ENCODE measurements around the gene VWF. TPM values are rescaled to one million over a fixed set of nuclear protein-coding genes. Genes with fewer than 3 reads are reported as not detected.

VWF gene
- total RNA-seq, 1 donor from 2014 or later: 468 TPM

GRCh38 chr12:5921027-5921909, 203.2 kb downstream of the VWF start:
- H3K4me1 ChIP-seq: no peaks in the 10 kb centered on the region
- no peak overlapping the region for H3K27ac ChIP-seq
- no peak for TF ChIP-seq CTCF (IDR thresholded peaks at IDR 0.05)
- DNase-seq (no peak), ATAC-seq (no peak)
- H3K27me3 ChIP-seq (ENCODE audit: low read depth): no peaks in the 10 kb centered on the region
- no peaks in the 10 kb centered on the region for H3K36me3 ChIP-seq
- no peaks in the 10 kb centered on the region for H3K9me3 ChIP-seq
- intact Hi-C loops (cut with DNase I): no loop called here
- H3K4me3 ChIP-seq: no peak overlapping the region

GRCh38 chr12:5916785-5917290, 207.6 kb downstream of the VWF start:
- no peak for ATAC-seq
- Histone ChIP-seq H3K4me1 (no peaks in the 10 kb centered on the region), H3K4me3 (no peak overlapping the region), H3K27ac (no peak overlapping the region), H3K36me3 (peaks cover 9% of the 10 kb centered on the region), H3K9me3 (no peaks in the 10 kb centered on the region), H3K27me3 (ENCODE audit: low read depth) (no peaks in the 10 kb centered on the region)
- no peak for TF ChIP-seq CTCF (IDR thresholded peaks at IDR 0.05)
- intact Hi-C loops (cut with DNase I): no loop called here
- DNase-seq: no peak

DNA sequence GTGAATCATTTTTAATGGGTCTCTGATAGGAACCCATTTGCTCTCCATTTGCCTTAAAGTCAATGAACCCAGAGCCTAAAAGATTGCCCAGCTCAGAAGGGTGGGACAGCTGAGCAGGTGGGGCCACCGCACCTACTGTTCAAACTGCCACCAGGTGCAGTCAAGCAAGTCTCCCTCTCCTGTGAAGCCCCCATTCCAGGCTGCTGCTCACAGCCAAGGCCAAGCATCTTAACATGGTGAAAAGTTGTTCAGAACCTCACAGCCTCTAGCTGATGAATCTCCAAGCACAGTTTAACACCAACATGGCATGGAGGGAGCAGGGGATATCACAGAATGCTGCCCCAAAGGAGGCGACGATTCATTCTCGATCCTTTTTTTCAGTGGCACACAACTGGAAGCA, 209.0 kb downstream of the VWF start:
- no peak for TF ChIP-seq CTCF (IDR thresholded peaks at IDR 0.05)
- intact Hi-C loops (cut with DNase I): no loop called here
- H3K9me3 ChIP-seq: no peaks in the 10 kb centered on the region
- H3K4me3 ChIP-seq: no peak overlapping the region
- DNase-seq: no peak
- ATAC-seq: no peak
- H3K36me3 ChIP-seq: peaks cover 9% of the 10 kb centered on the region
- no peak overlapping the region for H3K27ac ChIP-seq
- H3K27me3 ChIP-seq (ENCODE audit: low read depth): no peaks in the 10 kb centered on the region
- no peaks in the 10 kb centered on the region for H3K4me1 ChIP-seq

DNA sequence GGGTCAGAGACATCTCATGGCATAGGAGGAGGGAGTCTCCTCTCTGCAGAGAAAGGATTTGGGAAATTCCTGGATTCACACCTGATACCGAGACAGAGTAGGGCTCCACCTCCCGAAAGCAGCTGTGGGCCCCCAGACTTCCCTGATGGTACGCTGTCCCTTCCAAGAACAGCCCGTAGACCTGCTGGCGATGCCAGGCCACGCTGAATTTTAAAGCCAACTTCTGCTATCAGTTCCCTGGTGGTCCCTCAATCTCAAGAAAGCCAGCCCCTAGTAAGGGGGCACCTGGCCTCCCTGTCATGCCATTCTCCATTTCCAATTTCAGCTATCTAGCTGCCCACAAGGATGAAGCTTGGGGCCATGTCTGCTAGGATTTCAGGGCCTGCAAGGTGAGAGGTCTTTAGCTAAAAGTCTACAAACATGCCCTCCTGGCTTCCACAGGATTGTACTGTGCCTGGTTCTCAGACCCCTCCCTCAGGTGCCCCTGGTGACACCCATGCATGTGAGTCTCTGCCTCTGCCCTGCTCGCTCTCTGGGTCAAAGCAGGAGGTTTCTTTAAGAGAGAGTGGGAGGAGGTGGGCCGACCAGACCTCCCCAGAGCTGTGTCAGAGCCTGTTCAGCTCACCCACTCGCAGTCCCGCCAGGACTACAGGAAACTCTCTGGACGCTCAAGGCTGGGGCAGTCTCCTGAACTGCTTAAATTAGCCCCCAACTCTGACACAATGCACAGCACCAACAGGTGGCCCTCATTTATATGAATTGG, 209.9 kb downstream of the VWF start:
- TF ChIP-seq CTCF (IDR thresholded peaks at IDR 0.05): no peak
- Histone ChIP-seq H3K27me3 (ENCODE audit: low read depth) (no peaks in the 10 kb centered on the region), H3K4me3 (no peak overlapping the region), H3K27ac (no peak overlapping the region), H3K36me3 (peaks cover 9% of the 10 kb centered on the region), H3K9me3 (no peaks in the 10 kb centered on the region), H3K4me1 (no peaks in the 10 kb centered on the region)
- ATAC-seq: no peak
- DNase-seq: no peak
- intact Hi-C loops (cut with DNase I): no loop called here

- DNase-seq: no peak
- no peaks in the 10 kb centered on the region for H3K27me3 ChIP-seq (ENCODE audit: low read depth)
- ATAC-seq: no peak
- peaks cover 9% of the 10 kb centered on the region for H3K36me3 ChIP-seq
- H3K4me1 ChIP-seq: no peaks in the 10 kb centered on the region
- H3K27ac ChIP-seq: no peak overlapping the region
- H3K9me3 ChIP-seq: no peaks in the 10 kb centered on the region
- no peak overlapping the region for H3K4me3 ChIP-seq
- no peak for TF ChIP-seq CTCF (IDR thresholded peaks at IDR 0.05)
- intact Hi-C loops (cut with DNase I): no loop called here
Measured at GRCh38 chr12:5913387-5913786, 211.1 kb downstream of the VWF start.

All from lower lobe of right lung (tissue), 2 donors.